Spleen (tissue), 11 donors: ENCODE results near the gene CD79B. TPM values are rescaled to one million over a fixed set of nuclear protein-coding genes. Genes with fewer than 3 reads are reported as not detected.
"Not testable (repeated sequence)": the region's sequence is repeated elsewhere in the genome, so short reads cannot be mapped to it uniquely, and the experiment has no call there.

Experiments used
- DNase-seq: peaks from one replicate; pipeline ENCODE4 v3.0.0-alpha.2; 2020
- H3K27ac ChIP-seq, 8 donors: fragments of 200-600 bp; sonication (generic) in 7 of 8; 1 replicate in 4 of 8; 2 replicates in 4 of 8; pipeline versions ENCODE4 v1.5.0 to v1.8.0; 2016 to 2021; ENCODE audit warnings: inconsistent platforms in 4 of 8, mild to moderate bottlenecking in 4 of 8, moderate library complexity in 1 of 8
- H3K27me3 ChIP-seq, 7 donors: fragments of 200-600 bp; sonication (generic) in 6 of 7; replicated peaks in 1 of 7; 1 replicate in 4 of 7; 2 replicates in 3 of 7; pipeline versions ENCODE4 v1.5.0 to v1.8.0; 2016 to 2021; ENCODE audit warnings: inconsistent platforms in 3 of 7, mild to moderate bottlenecking in 1 of 7
- H3K36me3 ChIP-seq, 6 donors: fragments of 200-600 bp; sonication (generic) in 5 of 6; 1 replicate in 4 of 6; 2 replicates in 2 of 6; pipeline versions ENCODE4 v1.5.0 to v1.8.0; 2016 to 2021; ENCODE audit warnings: inconsistent platforms in 2 of 6
- H3K4me1 ChIP-seq, 6 donors: fragments of 200-600 bp; sonication (generic) in 5 of 6; 1 replicate in 3 of 6; 2 replicates in 3 of 6; pipeline versions ENCODE4 v1.5.0 to v1.8.0; 2016 to 2021; ENCODE audit warnings: inconsistent platforms in 3 of 6
- H3K4me3 ChIP-seq, 8 donors: fragments of 200-600 bp; sonication (generic) in 7 of 8; 1 replicate in 4 of 8; 2 replicates in 4 of 8; pipeline versions ENCODE4 v1.5.0 to v1.8.0; 2016 to 2021; ENCODE audit warnings: inconsistent platforms in 4 of 8, mild to moderate bottlenecking in 4 of 8, moderate library complexity in 2 of 8
- H3K9me3 ChIP-seq, 8 donors: fragments of 200-600 bp; sonication (generic) in 7 of 8; 1 replicate in 4 of 8; 2 replicates in 4 of 8; pipeline versions ENCODE4 v1.5.0 to v1.8.0; 2016 to 2021; ENCODE audit warnings: inconsistent platforms in 4 of 8
- CTCF ChIP-seq, 11 experiments: fragments of 200-600 bp in 7 of 11; fragments of 450-650 bp in 4 of 11; sonication (generic) in 4 of 11; IDR thresholded peaks in 8 of 11; conservative IDR thresholded peaks in 3 of 11; 1 replicate in 7 of 11; 2 replicates in 4 of 11; pipeline versions ENCODE4 v1.4.0 to v1.8.0; 2016 to 2021; ENCODE audit warnings: antibody characterized with exemption in 11 of 11, inconsistent platforms in 4 of 11, mild to moderate bottlenecking in 1 of 11
- POLR2AphosphoS5 ChIP-seq, 3 donors: sonication (generic); formaldehyde crosslinking; IDR thresholded peaks; one replicate each; pipeline ENCODE4 v1.5.1; 2017; ENCODE audit warnings: antibody characterized with exemption in 3 of 3
- WGBS, 5 donors: extraction: QIAGEN DNeasy Blood & Tissue Kit in 3 of 5; methylation state at CpG; one replicate each; pipeline versions ENCODE4 v1.1.5 to v1.1.7; 2013 to 2018; 5-methylcytosine and 5-hydroxymethylcytosine counted together
- intact Hi-C: fragments of 100-400 bp; cut with DNase I; formaldehyde crosslinking; loops from one replicate; pipeline ENCODE4 v1.15.0; 2023; ENCODE audit warnings: low total_unique reads
- polyA plus RNA-seq, 3 donors: library from polyadenylated mRNA; stranded (reverse); fragments of 200-250 nt; gene quantifications; one replicate each; pipeline ENCODE4 v1.2.1, GENCODE V29; 2013
- total RNA-seq, 7 donors: library from RNA; depleted of rRNA in 3 of 7; stranded (reverse); fragments of >200 nt in 3 of 7; fragmentation: NEBNext Ultra II Directional in 4 of 7; extraction: Animal tissue kit (Norgen Biotek cat#: 25700) in 4 of 7; gene quantifications; one replicate each; pipeline versions ENCODE4 v1.1.0 to v1.2.1, GENCODE V29; 2016 to 2021
- donor health status: healthy with polysubstance abuse.
- donor health status: DM: no; HTN: no; CAD: no; lungs with moderate emphysema.
- donor health status: DM: no; HTN: no; CAD: no.
- donor health status: Bipolar disorder and iron deficiency.
- donor health status: healthy.
- donor health status: DM: no; HTN: no; CAD: no.
- donor health status: DM: yes; HTN: yes; CAD: no.

CD79B gene
- total and polyA plus RNA-seq, 10 donors = 149 to 659 (median 208) TPM

GRCh38 chr17:63892316-63893037 is 39.7 kb downstream of the CD79B start:
- WGBS, 5 donors = 76 to 89% (median 81%) methylated on average over 10 to 11 of the region's 11 CpGs
- DNase-seq, H3K36me3 ChIP-seq, H3K4me3 ChIP-seq, H3K27me3 ChIP-seq, H3K9me3 ChIP-seq, H3K27ac ChIP-seq, intact Hi-C loops: not testable (repeated sequence)
- H3K4me1 ChIP-seq = peaks cover 0 to 14% (median 0%) of the 10 kb centered on the region in 6 donors

- H3K4me3 ChIP-seq, H3K27ac ChIP-seq, H3K9me3 ChIP-seq, H3K27me3 ChIP-seq, DNase-seq, intact Hi-C loops, H3K36me3 ChIP-seq: not testable (repeated sequence)
- WGBS, 5 donors = 23 to 38% (median 38%) methylated on average over 13 of the region's 13 CpGs
- peak in 10 of 11 experiments; percentile 14 to 66 (median 42) for TF ChIP-seq CTCF (IDR thresholded peaks at IDR 0.05 in 8 of 11, conservative IDR thresholded peaks at IDR 0.05 in 3 of 11)
- peaks cover 0 to 14% (median 0%) of the 10 kb centered on the region in 6 donors for H3K4me1 ChIP-seq
These were observed 42.9 kb downstream of the CD79B start for GRCh38 chr17:63889026-63889848.

GRCh38 chr17:63885119-63885518 is 47.0 kb downstream of the CD79B start:
- H3K36me3 ChIP-seq, H3K27ac ChIP-seq, H3K27me3 ChIP-seq, intact Hi-C loops, DNase-seq, H3K4me3 ChIP-seq, H3K9me3 ChIP-seq: not testable (repeated sequence)
- WGBS, 5 donors = 82 to 94% (median 93%) methylated on average over 7 to 11 of the region's 11 CpGs
- H3K4me1 ChIP-seq = peaks cover 0 to 17% (median 0%) of the 10 kb centered on the region in 6 donors

- not testable (repeated sequence) for H3K9me3 ChIP-seq, DNase-seq, H3K4me1 ChIP-seq, H3K27ac ChIP-seq, H3K36me3 ChIP-seq, H3K27me3 ChIP-seq, H3K4me3 ChIP-seq
- intact Hi-C loops = loop anchor here (2.0 kb wide), 1 partner anchor 18 kb away; no protein-coding TSS in a partner anchor
- 75 to 80% (median 80%) methylated on average over 9 of the region's 9 CpGs for WGBS, 5 donors
These were observed 49.5 kb downstream of the CD79B start for GRCh38 chr17:63882626-63883126.

- no peaks in the 10 kb centered on the region for H3K9me3 ChIP-seq
- H3K27me3 ChIP-seq = peaks cover 0 to 5% (median 0%) of the 10 kb centered on the region in 7 donors
- H3K4me3 ChIP-seq = no peak within 1 kb of the TSS
- TF ChIP-seq POLR2AphosphoS5 (IDR thresholded peaks at IDR 0.05) (no peak), CTCF (IDR thresholded peaks at IDR 0.05 in 8 of 11, conservative IDR thresholded peaks at IDR 0.05 in 3 of 11) (peak; percentile 39 to 83 (median 66))
- H3K4me1 ChIP-seq = peaks cover 0 to 3% (median 0%) of the 10 kb centered on the region in 6 donors
- DNase-seq = peak; percentile 76
- 41 to 58% (median 44%) methylated on average over 10 to 14 of the region's 15 CpGs for WGBS, 5 donors
- H3K27ac ChIP-seq = no peak within 1 kb of the TSS
- intact Hi-C loops = loop anchor here (2.0 kb wide), 1 partner anchor 19 kb away; no protein-coding TSS in a partner anchor
- H3K36me3 ChIP-seq = no peaks in the 10 kb centered on the region
These were observed 50.1 kb downstream of the CD79B start, which contains the start of gene GH2 for GRCh38 chr17:63881935-63882601. Gene GH2, minus strand, starts transcription at chr17:63881944. Its CDS starts 143 bp downstream, at chr17:63881801.

GRCh38 chr17:63881337-63881736 is 50.8 kb downstream of the CD79B start:
- H3K27me3 ChIP-seq, H3K4me3 ChIP-seq, H3K27ac ChIP-seq, DNase-seq, H3K4me1 ChIP-seq, H3K36me3 ChIP-seq, H3K9me3 ChIP-seq, intact Hi-C loops: not testable (repeated sequence)
- 75 to 93% (median 78%) methylated on average over 11 of the region's 11 CpGs for WGBS, 5 donors
